VCaP (cell line): ENCODE data around the gene CDH6.

ENCODE experiments used
- H3K27ac ChIP-seq: fragments of 450-650 bp; 2 replicates; pipeline ENCODE4 v1.5.1; 2017
- CTCF ChIP-seq: fragments of 450-650 bp; conservative IDR thresholded peaks from 2 replicates; pipeline ENCODE4 v1.5.1; 2017; ENCODE audit warnings: mild to moderate bottlenecking, moderate library complexity

CDH6 gene

GRCh38 chr5:31319335-31319734 is 125.8 kb downstream of the CDH6 start:
- no peak for TF ChIP-seq CTCF
- H3K27ac ChIP-seq = no peak overlapping the region

GRCh38 chr5:31322946-31323345 is 129.5 kb downstream of the CDH6 start:
- H3K27ac ChIP-seq = no peak overlapping the region
- no peak for TF ChIP-seq CTCF

- TF ChIP-seq CTCF = no peak
These were observed 131.4 kb downstream of the CDH6 start for GRCh38 chr5:31324842-31325241.

GRCh38 chr5:31328040-31328733 is 134.7 kb downstream of the CDH6 start:
- no peak overlapping the region for H3K27ac ChIP-seq
- TF ChIP-seq CTCF = no peak

More at GRCh38 chr5:31324842-31325241, 131.4 kb downstream of the CDH6 start:
- H3K27ac ChIP-seq = no peak overlapping the region

- H3K27ac ChIP-seq = no peak overlapping the region
- no peak for TF ChIP-seq CTCF
These were observed 136.2 kb downstream of the CDH6 start for GRCh38 chr5:31329715-31330114.

GRCh38 chr5:31332160-31332559 is 138.7 kb downstream of the CDH6 start:
- H3K27ac ChIP-seq = no peak overlapping the region

GRCh38 chr5:31333475-31333874 is 140.0 kb downstream of the CDH6 start:
- no peak for TF ChIP-seq CTCF
- H3K27ac ChIP-seq = no peak overlapping the region

More at GRCh38 chr5:31332160-31332559, 138.7 kb downstream of the CDH6 start:
- no peak for TF ChIP-seq CTCF
